ENCODE measurements around the gene LCK.
A peak's percentile ranks its signal among the peaks of the same experiment; 100 is the strongest.
"Not testable (repeated sequence)": the region's sequence is repeated elsewhere in the genome, so short reads cannot be mapped to it uniquely, and the experiment has no call there.

LCK gene

DNA sequence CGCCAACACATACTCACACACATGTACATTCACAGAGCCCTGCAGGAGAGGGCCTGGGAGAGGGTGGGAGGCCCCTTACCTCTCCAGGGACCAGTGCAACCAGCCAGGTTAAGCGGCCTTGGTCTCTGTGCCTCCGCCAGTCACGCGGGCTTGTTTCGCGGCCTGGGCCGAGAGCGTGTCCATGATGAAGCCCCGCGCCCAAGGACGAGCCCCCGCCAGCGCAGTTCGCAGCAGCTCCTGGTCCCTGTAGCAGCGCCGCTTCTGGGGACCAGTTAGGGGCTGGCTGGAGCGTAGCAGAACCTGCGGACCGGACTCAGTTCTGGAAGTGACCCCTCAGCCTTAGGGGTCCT is 11.3 kb upstream of the LCK start:
- DNase-seq (ENCODE audit: low spot score) = no peak

DNA sequence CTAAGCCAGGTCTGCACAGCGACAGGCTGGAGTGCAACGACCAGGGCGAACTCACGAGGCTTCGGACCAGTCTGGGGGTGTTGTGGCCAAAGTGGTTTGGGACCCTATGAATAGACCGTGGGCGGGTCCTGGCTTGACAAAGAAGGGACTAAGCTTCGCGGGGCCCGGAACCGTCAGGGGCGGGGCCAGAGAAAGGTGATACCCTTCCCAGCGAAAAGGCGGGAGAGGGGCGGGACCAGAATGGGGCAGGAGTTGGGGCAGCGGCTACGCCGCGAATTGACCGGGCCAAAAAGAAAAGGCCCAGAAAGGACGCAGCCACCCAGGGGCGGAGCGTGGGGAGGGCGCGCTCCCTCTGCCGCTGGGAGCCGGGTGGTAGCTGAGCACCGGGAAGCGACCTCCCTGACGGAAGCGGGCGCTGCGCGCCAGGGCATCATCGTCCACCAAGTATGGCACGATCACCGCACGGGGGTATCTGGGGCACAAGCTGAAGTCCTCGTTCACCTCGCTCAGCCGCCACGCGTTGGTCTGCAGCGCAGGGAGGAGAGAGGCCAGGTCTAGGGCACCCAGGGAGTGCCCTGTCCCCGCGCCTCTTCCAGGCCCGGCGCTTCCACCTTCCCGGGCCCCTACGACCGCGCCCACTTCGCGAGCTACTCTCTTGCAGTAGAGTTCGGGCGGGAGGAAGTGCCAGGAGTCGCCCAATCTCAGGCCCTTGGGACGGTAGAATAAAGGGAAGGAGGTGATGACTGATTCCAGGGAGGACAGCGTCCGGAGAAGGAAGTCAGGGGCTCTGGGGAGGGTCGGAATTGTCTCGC is 10.7 kb upstream of the LCK start:
- DNase-seq (ENCODE audit: low spot score) = peak; percentile 78

DNA sequence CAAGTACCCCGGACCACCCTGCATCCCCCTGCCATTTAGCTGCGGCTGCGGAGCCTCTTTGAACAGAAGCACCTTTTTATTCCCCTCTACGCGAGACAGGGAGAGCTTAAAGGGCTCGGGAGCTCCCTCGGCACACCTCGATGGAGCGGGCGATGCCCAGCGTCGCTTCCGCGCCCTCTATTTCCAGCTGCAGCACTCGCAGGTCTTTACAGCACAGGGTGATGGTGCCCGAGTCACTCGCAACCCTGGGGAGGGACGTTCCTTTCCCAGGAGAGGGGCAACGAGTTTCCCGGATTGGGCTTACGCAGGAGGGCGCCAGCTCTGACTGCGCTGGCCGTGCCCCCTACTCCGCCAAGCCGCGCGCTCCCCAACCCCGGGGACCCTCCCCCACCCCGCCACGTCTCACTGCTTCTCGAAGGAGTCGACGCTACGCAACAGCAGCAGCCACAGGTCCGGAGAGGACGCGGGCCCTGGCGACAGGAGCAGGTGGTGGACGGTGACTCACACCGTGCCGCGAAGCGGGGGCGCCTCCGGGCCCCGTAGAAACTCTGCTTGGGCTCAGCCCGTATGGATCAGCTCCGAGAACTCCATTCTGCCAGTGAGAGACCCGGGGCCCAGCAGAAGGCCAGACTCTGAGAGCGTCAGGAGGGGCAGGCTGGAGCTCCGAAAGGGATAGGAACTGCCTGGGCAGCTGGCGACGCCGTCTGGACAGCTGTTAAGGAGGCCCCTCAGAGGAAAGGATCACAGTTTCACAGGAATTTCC is 9.9 kb upstream of the LCK start:
- DNase-seq (ENCODE audit: low spot score) = peak; percentile 63

DNA sequence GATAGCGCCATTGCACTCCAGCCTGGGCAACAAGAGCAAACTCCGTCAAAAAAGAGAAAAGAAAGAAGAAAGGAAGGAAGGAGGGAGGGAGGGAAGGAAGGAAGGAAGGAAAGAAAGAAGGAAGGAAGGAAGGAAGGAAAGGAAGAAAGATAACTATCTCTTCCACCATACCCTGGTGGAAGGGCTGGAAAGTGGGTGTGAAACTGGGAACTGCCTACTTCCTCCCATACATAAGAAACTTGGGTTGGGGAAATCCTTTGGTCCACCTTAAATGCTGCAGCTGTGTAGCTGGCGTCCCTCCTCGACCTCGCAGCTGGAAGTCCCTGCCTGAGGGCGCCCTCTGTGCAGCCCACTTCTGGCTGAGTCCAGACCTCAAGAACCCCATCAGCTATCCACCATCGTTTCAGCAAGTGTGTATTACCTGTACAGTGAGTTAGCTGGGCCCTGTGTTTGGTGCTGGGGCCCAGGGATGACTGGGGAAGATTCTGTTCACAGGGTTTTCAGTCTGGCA is 8.7 kb upstream of the LCK start:
- peak; percentile 15 for DNase-seq (ENCODE audit: low spot score)

DNA sequence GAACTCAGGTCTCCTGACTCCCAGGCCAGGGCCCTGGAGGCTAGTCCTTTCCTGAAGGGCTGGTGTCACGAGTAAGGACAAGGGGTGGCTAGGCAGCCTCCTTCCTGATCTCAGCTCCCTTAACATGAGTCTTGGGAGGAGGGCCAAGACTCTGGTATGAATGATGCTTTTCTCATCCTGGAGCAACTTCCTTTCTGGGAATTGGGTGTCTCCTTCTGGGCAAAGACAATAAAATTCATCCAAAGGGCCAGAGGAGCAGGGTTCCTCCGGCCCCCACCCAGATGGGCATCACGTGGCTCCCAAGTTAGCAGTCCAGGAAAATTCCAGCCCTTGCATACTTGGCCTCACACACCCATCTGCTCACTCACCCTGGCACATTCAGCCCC is 4.2 kb upstream of the LCK start, which contains the start of gene FAM167B:
FAM167B (plus strand) TSS at position 335 of the 386 bp plus-strand sequence. CDS start 200 bp downstream, outside the sequence.
- DNase-seq (ENCODE audit: low spot score) = peak; percentile 75

GRCh38 chr1:32247452-32247851 is 3.6 kb upstream of the LCK start:
- DNase-seq (ENCODE audit: low spot score) = peak; percentile 7

GRCh38 chr1:32247983-32248889 is 2.8 kb upstream of the LCK start:
- DNase-seq (ENCODE audit: low spot score) = peak; percentile 85

DNA sequence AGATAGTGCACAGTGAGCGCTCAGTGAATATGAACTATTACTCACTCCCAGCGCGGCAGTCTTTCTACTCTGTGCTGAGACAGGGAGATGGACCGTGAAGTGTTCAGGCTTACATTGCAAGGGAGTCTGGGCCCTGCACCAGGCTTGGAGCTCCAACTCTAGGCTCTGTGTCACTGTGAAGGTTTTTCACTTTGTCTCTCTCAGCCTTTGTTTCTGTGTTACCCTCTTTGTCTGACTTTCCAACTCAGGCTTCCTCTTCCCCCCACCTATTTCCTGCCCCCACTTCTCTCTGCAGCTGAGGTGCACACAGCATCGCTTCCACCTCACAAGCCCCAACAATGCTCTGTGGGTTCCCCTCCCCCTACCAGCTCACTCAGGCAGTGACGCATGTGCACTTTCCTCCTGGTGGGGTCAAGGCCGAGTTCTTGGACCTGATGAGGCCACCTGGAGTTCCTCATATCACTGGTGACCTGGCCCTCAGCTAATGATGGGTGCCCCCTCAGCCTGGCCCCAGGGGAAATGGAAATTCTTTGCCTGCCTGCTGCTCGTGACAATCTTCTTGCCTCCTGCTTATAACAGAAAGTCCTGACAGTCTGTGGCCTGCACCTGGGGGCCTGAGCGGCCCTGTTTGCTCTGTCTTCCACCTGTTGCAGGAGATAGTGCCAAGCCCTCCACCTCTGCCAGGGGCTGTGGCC is 1.1 kb upstream of the LCK start:
- DNase-seq (ENCODE audit: low spot score) = no peak

GRCh38 chr1:32255072-32256071 is 4.3 kb downstream of the LCK start:
- no peak for DNase-seq (ENCODE audit: low spot score)

DNA sequence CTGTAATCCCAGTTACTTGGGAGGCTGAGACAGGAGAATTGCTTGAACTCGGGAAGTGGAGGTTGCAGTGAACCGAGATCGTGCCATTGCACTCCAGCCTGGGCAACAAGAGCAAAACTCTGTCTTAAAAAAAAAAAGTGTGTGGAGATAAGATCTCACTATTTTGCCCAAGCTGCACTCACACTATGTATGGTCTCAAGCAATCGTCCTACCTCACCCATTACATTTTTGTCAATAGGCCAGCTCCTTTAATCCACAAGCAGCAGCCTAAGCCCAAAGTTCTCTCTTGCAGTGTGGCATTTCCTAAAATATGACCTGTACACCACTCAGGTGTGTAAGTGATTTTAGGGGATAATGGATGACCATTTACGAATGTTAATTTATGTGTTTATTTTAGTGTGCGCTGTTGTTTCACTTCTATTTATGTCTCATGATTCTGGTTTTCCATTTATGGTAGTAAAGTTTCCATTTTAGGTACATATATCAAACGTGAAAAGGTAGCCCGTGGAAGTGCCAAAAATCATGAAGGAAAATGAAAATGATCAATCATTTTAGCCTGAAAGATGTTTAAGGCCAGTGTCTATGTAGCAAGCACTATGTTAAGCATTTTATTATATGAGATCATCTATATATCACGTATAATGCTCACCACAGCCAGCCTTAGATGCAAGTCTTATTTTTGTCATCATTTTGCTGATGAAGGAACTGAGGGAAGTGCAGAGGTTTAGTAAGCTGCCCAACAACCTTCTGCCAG is 5.6 kb downstream of the LCK start:
- DNase-seq (ENCODE audit: low spot score) = no peak

- DNase-seq (ENCODE audit: low spot score) = no peak
Measured at GRCh38 chr1:32257227-32257508, 6.1 kb downstream of the LCK start.

DNA sequence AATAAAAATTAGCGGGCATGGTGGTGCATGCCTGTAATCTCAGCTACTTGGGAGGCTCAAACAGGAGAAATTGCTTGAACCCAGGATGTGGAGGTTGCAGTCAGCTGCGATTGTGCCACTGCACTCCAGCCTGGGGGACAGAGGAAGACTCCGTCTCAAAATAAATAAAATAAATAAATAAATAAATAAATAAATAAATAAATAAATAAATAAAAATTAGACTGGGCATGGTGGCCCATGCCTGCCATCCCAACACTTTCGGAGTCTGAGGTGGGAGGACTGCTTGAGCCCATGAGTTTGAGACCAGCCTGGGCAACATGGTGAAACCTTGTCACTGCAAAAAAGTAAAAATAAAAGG is 12.2 kb downstream of the LCK start:
- DNase-seq (ENCODE audit: low spot score) = not testable (repeated sequence)

- no peak for DNase-seq (ENCODE audit: low spot score)
Measured at GRCh38 chr1:32263744-32264143, 12.7 kb downstream of the LCK start.

- no peak for DNase-seq (ENCODE audit: low spot score)
Measured at GRCh38 chr1:32265846-32266245, 14.8 kb downstream of the LCK start.

- no peak for DNase-seq (ENCODE audit: low spot score)
Measured at GRCh38 chr1:32266921-32267591, 16.0 kb downstream of the LCK start.

- DNase-seq (ENCODE audit: low spot score) = no peak
Measured at GRCh38 chr1:32269744-32270143, 18.7 kb downstream of the LCK start.

GRCh38 chr1:32272557-32273390 is 21.7 kb downstream of the LCK start:
- no peak for DNase-seq (ENCODE audit: low spot score)
